ENCODE measurements around the gene CENPP.
"Not testable (repeated sequence)": the region's sequence is repeated elsewhere in the genome, so short reads cannot be mapped to it uniquely, and the experiment has no call there.

DNA sequence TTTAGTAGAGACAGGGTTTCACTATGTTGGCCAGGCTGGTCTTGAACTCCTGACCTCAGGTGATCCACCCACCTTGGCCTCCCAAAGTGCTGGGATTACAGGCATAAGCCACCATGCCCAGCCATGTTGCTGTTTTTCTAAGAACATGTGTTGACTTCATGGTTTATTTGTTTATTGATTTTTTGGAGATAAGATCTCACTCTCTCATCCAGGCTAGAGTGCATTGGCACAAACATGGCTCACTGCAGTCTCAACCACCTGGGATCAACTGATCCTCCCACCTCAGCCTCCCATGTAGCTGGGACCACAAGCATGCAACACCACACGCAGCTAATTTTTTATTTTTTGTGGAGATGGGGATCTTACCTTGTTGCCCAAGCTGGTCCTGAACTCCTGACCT, 269.3 kb downstream of the CENPP start:
- TF ChIP-seq, protein P1, sequence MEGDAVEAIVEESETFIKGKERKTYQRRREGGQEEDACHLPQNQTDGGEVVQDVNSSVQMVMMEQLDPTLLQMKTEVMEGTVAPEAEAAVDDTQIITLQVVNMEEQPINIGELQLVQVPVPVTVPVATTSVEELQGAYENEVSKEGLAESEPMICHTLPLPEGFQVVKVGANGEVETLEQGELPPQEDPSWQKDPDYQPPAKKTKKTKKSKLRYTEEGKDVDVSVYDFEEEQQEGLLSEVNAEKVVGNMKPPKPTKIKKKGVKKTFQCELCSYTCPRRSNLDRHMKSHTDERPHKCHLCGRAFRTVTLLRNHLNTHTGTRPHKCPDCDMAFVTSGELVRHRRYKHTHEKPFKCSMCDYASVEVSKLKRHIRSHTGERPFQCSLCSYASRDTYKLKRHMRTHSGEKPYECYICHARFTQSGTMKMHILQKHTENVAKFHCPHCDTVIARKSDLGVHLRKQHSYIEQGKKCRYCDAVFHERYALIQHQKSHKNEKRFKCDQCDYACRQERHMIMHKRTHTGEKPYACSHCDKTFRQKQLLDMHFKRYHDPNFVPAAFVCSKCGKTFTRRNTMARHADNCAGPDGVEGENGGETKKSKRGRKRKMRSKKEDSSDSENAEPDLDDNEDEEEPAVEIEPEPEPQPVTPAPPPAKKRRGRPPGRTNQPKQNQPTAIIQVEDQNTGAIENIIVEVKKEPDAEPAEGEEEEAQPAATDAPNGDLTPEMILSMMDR (IDR thresholded peaks at IDR 0.05) = not testable (repeated sequence)
- not testable (repeated sequence) for TF ChIP-seq POLR2A (IDR thresholded peaks at IDR 0.05)

Measured in thyroid gland (tissue), 4 donors.